Measurements from ENCODE around the gene RHOA. TPM values are rescaled to one million over a fixed set of nuclear protein-coding genes. Genes with fewer than 3 reads are reported as not detected.
A peak's percentile ranks its signal among the peaks of the same experiment; 100 is the strongest.

The RHOA gene
- total RNA-seq, 1 experiment from 2014 or later = 278 TPM

- Histone ChIP-seq H3F3A (ENCODE audit: low read length, unreplicated experiment) (no peaks in the 10 kb centered on the region), H3K36me3 (ENCODE audit: low read depth, low read length) (no peaks in the 10 kb centered on the region), H3K4me3 (ENCODE audit: low read length) (no peak overlapping the region), H3K27ac (ENCODE audit: low read length) (no peak overlapping the region), H3K9me3 (ENCODE audit: low read length) (no peaks in the 10 kb centered on the region), H3K79me2 (ENCODE audit: low read length) (no peaks in the 10 kb centered on the region), H3K4me2 (ENCODE audit: low read length) (no peak overlapping the region), H3K27me3 (ENCODE audit: low read length) (no peaks in the 10 kb centered on the region), H3K9me2 (replicated peaks; ENCODE audit: low read length) (no peaks in the 10 kb centered on the region), H4K20me1 (ENCODE audit: low read length) (no peaks in the 10 kb centered on the region), H3K4me1 (ENCODE audit: insufficient read depth, low read length) (0 out of 2 replicates have a peak, but pooled peaks cover 4% of the 10 kb centered on the region), H2AFZ (ENCODE audit: low read length) (no peak overlapping the region), H3K9ac (ENCODE audit: low read length) (no peak overlapping the region)
- no peak for ATAC-seq
- TF ChIP-seq EZH2phosphoT487 (IDR thresholded peaks at IDR 0.05; ENCODE audit: borderline replicate concordance, low read length) (no peak), EZH2 (IDR thresholded peaks at IDR 0.05; ENCODE audit: low read length, unreplicated experiment) (no peak), CTCF (conservative IDR thresholded peaks at IDR 0.05; ENCODE audit: low read depth, low read length) (no peak)
- POLR2A ChIA-PET (ENCODE audit: unreplicated experiment) = no interaction called here
- no peak for DNase-seq
- intact Hi-C loops (cut with micrococcal nuclease) = loop anchor here (5.0 kb wide), 1 partner anchor 217 kb away; the partner anchor contains the start of gene APEH
- BruUV-seq (replicated peaks) = no TSS peak
- CTCF ChIA-PET = interaction anchor here (1.0 to 1.7 kb wide), 2 partner anchors 40 to 85 kb away, joined by 5 to 9 read pairs; no protein-coding TSS in a partner anchor
These were observed 43.3 kb upstream of the RHOA start for GRCh38 chr3:49454898-49455681.

- Histone ChIP-seq H3K4me3 (ENCODE audit: low read length) (no peak overlapping the region), H3K4me2 (ENCODE audit: low read length) (no peak overlapping the region), H3K9me2 (replicated peaks; ENCODE audit: low read length) (no peaks in the 10 kb centered on the region), H3K9ac (ENCODE audit: low read length) (no peak overlapping the region), H3K79me2 (ENCODE audit: low read length) (no peaks in the 10 kb centered on the region), H3F3A (ENCODE audit: low read length, unreplicated experiment) (no peaks in the 10 kb centered on the region), H3K4me1 (ENCODE audit: insufficient read depth, low read length) (0 out of 2 replicates have a peak, but pooled peaks cover 4% of the 10 kb centered on the region), H3K9me3 (ENCODE audit: low read length) (no peaks in the 10 kb centered on the region), H3K27me3 (ENCODE audit: low read length) (no peaks in the 10 kb centered on the region), H4K20me1 (ENCODE audit: low read length) (no peaks in the 10 kb centered on the region), H3K36me3 (ENCODE audit: low read depth, low read length) (no peaks in the 10 kb centered on the region), H3K27ac (ENCODE audit: low read length) (no peak overlapping the region), H2AFZ (ENCODE audit: low read length) (no peak overlapping the region)
- intact Hi-C loops (cut with micrococcal nuclease) = loop anchor here (5.0 kb wide), 1 partner anchor 218 kb away; the partner anchor contains the start of gene APEH
- BruUV-seq (replicated peaks) = no TSS peak
- peak; percentile 89 for ATAC-seq
- TF ChIP-seq EZH2 (IDR thresholded peaks at IDR 0.05; ENCODE audit: low read length, unreplicated experiment) = no peak
- TF ChIP-seq CTCF (conservative IDR thresholded peaks at IDR 0.05; ENCODE audit: low read depth, low read length) = peak; percentile 65
- TF ChIP-seq EZH2phosphoT487 (IDR thresholded peaks at IDR 0.05; ENCODE audit: borderline replicate concordance, low read length) = no peak
- ChIA-PET CTCF (interaction anchor here (0.5 to 1.7 kb wide), 7 partner anchors 15 to 447 kb away, joined by 3 to 13 read pairs (median 3); partner anchors contain the start of genes DAG1 and WDR6), POLR2A (ENCODE audit: unreplicated experiment) (no interaction called here)
- peak; percentile 66 for DNase-seq
These were observed 42.7 kb upstream of the RHOA start for GRCh38 chr3:49454458-49454857.

GRCh38 chr3:49453621-49454020 lies 41.8 kb upstream of the RHOA start:
- Histone ChIP-seq H3K4me1 (ENCODE audit: insufficient read depth, low read length) (0 out of 2 replicates have a peak, but pooled peaks cover 6% of the 10 kb centered on the region), H3K36me3 (ENCODE audit: low read depth, low read length) (no peaks in the 10 kb centered on the region), H2AFZ (ENCODE audit: low read length) (no peak overlapping the region), H4K20me1 (ENCODE audit: low read length) (no peaks in the 10 kb centered on the region), H3K27me3 (ENCODE audit: low read length) (no peaks in the 10 kb centered on the region), H3K27ac (ENCODE audit: low read length) (no peak overlapping the region), H3K79me2 (ENCODE audit: low read length) (no peaks in the 10 kb centered on the region), H3F3A (ENCODE audit: low read length, unreplicated experiment) (no peaks in the 10 kb centered on the region), H3K9me3 (ENCODE audit: low read length) (no peaks in the 10 kb centered on the region), H3K9ac (ENCODE audit: low read length) (no peak overlapping the region), H3K9me2 (replicated peaks; ENCODE audit: low read length) (no peaks in the 10 kb centered on the region), H3K4me3 (ENCODE audit: low read length) (no peak overlapping the region), H3K4me2 (ENCODE audit: low read length) (no peak overlapping the region)
- no peak for TF ChIP-seq EZH2phosphoT487 (IDR thresholded peaks at IDR 0.05; ENCODE audit: borderline replicate concordance, low read length)
- TF ChIP-seq CTCF (conservative IDR thresholded peaks at IDR 0.05; ENCODE audit: low read depth, low read length) = no peak
- no peak for TF ChIP-seq EZH2 (IDR thresholded peaks at IDR 0.05; ENCODE audit: low read length, unreplicated experiment)
- intact Hi-C loops (cut with micrococcal nuclease) = loop anchor here (5.0 kb wide), 1 partner anchor 219 kb away; the partner anchor contains the start of gene APEH
- BruUV-seq (replicated peaks) = no TSS peak
- ChIA-PET POLR2A (ENCODE audit: unreplicated experiment) (no interaction called here), CTCF (no interaction called here)
- ATAC-seq (no peak), DNase-seq (no peak)

Data from PC-3 (cell line).